PC-9 (cell line): ENCODE measurements around the gene MIB2. TPM values are rescaled to one million over a fixed set of nuclear protein-coding genes. Genes with fewer than 3 reads are reported as not detected.
"Not testable (repeated sequence)": the region's sequence is repeated elsewhere in the genome, so short reads cannot be mapped to it uniquely, and the experiment has no call there.

ENCODE experiments used
- BruUV-seq: library from RNA; stranded (reverse); fragments of 400-500 nt; replicated peaks from 2 replicates; lab custom pipeline; 2021; lab: Mats Ljungman, UMichigan
- CTCF ChIA-PET: fragments of 300-600 bp; sonication (Branson Sonifier 250); formaldehyde crosslinking; loops from one replicate; lab custom pipeline; 2022; ENCODE audit warnings: antibody characterized with exemption; lab: Charles Lee
- POLR2A ChIA-PET: fragments of 300-600 bp; sonication (Branson Sonifier 250); formaldehyde crosslinking; loops from one replicate; lab custom pipeline; 2022; ENCODE audit warnings: antibody characterized with exemption; ENCODE audit not compliant: unreplicated experiment; lab: Charles Lee
- DNase-seq, 2 experiments: peaks; one replicate each; pipeline versions ENCODE4 v3.0.0 to v3.0.0-alpha.2; 2015 to 2022; ENCODE audit warnings: mixed read lengths in 1 of 2
- H2AFZ ChIP-seq: fragments of 200-600 bp; sonication (generic); 2 replicates; pipeline ENCODE4 v1.8.1; 2017; ENCODE audit warnings: antibody characterized with exemption
- H3F3A ChIP-seq: fragments of 200-600 bp; sonication (generic); 2 replicates; pipeline ENCODE4 v1.8.1; 2017; ENCODE audit warnings: antibody characterized with exemption, mild to moderate bottlenecking, low read depth; ENCODE audit not compliant: insufficient read depth
- H3K27ac ChIP-seq: fragments of 200-600 bp; sonication (generic); 2 replicates; pipeline ENCODE4 v1.6.1; 2016; ENCODE audit warnings: mixed run types
- H3K27me3 ChIP-seq: fragments of 200-600 bp; sonication (generic); 2 replicates; pipeline ENCODE4 v1.6.1; 2016; ENCODE audit warnings: low read depth, mixed run types; ENCODE audit not compliant: insufficient read depth
- H3K36me3 ChIP-seq: fragments of 200-600 bp; sonication (generic); 2 replicates; pipeline ENCODE4 v1.6.1; 2016; ENCODE audit warnings: low read depth, mixed run types
- H3K4me1 ChIP-seq: fragments of 200-600 bp; sonication (generic); replicated peaks from 2 replicates; pipeline ENCODE4 v1.6.1; 2016; ENCODE audit warnings: mixed run types; ENCODE audit not compliant: insufficient read depth
- H3K4me2 ChIP-seq: fragments of 200-600 bp; sonication (generic); 2 replicates; pipeline ENCODE4 v1.6.1; 2017; ENCODE audit warnings: mixed run types
- H3K4me3 ChIP-seq: fragments of 200-600 bp; sonication (generic); 2 replicates; pipeline ENCODE4 v1.6.1; 2016; ENCODE audit warnings: mixed run types
- H3K79me2 ChIP-seq: fragments of 200-600 bp; sonication (generic); 2 replicates; pipeline ENCODE4 v1.6.1; 2017; ENCODE audit warnings: low read depth, mixed run types
- H3K9me2 ChIP-seq: fragments of 200-600 bp; sonication (generic); 2 replicates; pipeline ENCODE4 v1.8.1; 2017; ENCODE audit warnings: mild to moderate bottlenecking; ENCODE audit not compliant: insufficient read depth
- H3K9me3 ChIP-seq: fragments of 200-600 bp; sonication (generic); 2 replicates; pipeline ENCODE4 v1.8.1; 2016; ENCODE audit warnings: low read depth; ENCODE audit not compliant: insufficient read depth
- H4K20me1 ChIP-seq: fragments of 200-600 bp; sonication (generic); 2 replicates; pipeline ENCODE4 v1.8.1; 2017; ENCODE audit not compliant: insufficient read depth
- EZH2 ChIP-seq: fragments of 200-600 bp; sonication (generic); IDR thresholded peaks from 2 replicates; pipeline ENCODE4 v1.8.0; 2017; ENCODE audit warnings: antibody characterized with exemption, low read depth
- intact Hi-C: fragments of 100-400 bp; cut with micrococcal nuclease; formaldehyde crosslinking; loops from one replicate; pipeline ENCODE4 v1.10.0; 2022; ENCODE audit not compliant: unreplicated experiment
- total RNA-seq: library from RNA; stranded (reverse); gene quantifications from 2 replicates; pipeline ENCODE4 v1.2.3, GENCODE V29; 2021
- TF ChIP-seq, protein P1 (sequence below): fragments of 200-600 bp; sonication (generic); conservative IDR thresholded peaks from 2 replicates; pipeline ENCODE4 v1.6.1; 2017; ENCODE audit warnings: mixed run types, antibody characterized with exemption, mild to moderate bottlenecking, moderate library complexity

MIB2 gene
- total RNA-seq, 1 experiment from 2014 or later, result 75.0 TPM

DNA sequence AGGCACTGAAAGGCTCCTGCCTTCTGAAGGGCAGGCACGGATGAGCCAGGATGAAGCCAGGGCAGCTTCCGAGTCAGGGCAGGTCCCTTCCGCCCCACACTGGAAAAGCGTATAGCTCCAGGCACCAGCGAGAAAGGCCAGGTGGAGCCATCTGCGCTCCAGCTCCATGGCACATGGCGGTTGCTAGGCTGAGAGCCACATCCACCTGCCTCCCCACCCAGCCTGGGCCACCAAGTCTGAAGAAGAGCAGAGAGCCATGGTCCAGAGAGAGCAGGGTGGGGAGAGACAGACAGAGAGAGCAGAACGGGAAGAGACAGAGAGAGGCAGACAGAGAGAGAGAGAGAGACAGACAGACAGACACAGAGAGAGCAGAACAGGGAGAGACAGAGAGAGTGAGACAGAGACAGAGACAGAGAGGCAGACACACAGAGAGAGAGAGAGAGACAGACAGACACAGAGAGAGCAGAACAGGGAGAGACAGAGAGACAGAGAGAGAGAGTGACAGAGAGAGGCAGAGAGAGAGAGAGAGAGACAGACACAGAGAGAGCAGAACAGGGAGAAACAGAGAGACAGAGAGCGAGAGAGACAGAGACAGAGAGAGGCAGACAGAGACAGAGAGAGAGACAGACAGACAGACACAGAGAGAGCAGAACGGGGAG is 20.6 kb upstream of the MIB2 start:
- no peak overlapping the region for H2AFZ ChIP-seq

DNA sequence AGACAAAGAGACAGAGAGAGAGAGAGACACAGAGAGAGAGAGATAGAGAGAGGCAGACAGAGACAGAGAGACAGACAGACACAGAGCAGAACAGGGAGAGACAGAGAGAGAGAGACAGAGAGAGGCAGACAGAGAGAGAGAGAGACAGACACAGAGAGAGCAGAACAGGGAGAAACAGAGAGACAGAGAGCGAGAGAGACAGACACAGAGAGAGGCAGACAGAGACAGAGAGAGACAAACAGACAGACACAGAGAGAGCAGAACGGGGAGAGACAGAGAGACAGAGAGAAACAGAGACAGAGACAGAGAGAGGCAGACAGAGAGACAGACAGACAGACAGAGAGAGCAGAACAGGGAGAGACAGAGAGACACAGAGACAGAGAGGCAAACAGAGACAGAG is 20.0 kb upstream of the MIB2 start:
- H3K9me2 ChIP-seq, BruUV-seq, CTCF ChIA-PET, H3K36me3 ChIP-seq, intact Hi-C loops, H3K9me3 ChIP-seq, H3K27ac ChIP-seq, POLR2A ChIA-PET, DNase-seq, H3K4me1 ChIP-seq, H3K79me2 ChIP-seq, H3K4me2 ChIP-seq, H3K4me3 ChIP-seq, H4K20me1 ChIP-seq, H3F3A ChIP-seq, H2AFZ ChIP-seq: not testable (repeated sequence)
- H3K27me3 ChIP-seq, result peaks cover 18% of the 10 kb centered on the region; the same call in 1 of the 2 replicates

More for the DNA sequence above, 20.6 kb upstream of the MIB2 start:
- H3K27me3 ChIP-seq, result peaks cover 18% of the 10 kb centered on the region; the same call in 1 of the 2 replicates
- H3K4me1 ChIP-seq, result no peaks in the 10 kb centered on the region
- no peaks in the 10 kb centered on the region for H3F3A ChIP-seq
- H3K9me3 ChIP-seq, result no peaks in the 10 kb centered on the region
- POLR2A ChIA-PET, result no interaction called here
- H3K79me2 ChIP-seq, result no peaks in the 10 kb centered on the region
- TF ChIP-seq, protein P1, sequence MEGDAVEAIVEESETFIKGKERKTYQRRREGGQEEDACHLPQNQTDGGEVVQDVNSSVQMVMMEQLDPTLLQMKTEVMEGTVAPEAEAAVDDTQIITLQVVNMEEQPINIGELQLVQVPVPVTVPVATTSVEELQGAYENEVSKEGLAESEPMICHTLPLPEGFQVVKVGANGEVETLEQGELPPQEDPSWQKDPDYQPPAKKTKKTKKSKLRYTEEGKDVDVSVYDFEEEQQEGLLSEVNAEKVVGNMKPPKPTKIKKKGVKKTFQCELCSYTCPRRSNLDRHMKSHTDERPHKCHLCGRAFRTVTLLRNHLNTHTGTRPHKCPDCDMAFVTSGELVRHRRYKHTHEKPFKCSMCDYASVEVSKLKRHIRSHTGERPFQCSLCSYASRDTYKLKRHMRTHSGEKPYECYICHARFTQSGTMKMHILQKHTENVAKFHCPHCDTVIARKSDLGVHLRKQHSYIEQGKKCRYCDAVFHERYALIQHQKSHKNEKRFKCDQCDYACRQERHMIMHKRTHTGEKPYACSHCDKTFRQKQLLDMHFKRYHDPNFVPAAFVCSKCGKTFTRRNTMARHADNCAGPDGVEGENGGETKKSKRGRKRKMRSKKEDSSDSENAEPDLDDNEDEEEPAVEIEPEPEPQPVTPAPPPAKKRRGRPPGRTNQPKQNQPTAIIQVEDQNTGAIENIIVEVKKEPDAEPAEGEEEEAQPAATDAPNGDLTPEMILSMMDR, result no peak
- TF ChIP-seq EZH2, result no peak
- BruUV-seq, result no TSS peak
- CTCF ChIA-PET, result no interaction called here
- H3K9me2 ChIP-seq, result no peaks in the 10 kb centered on the region
- H3K27ac ChIP-seq, result no peak overlapping the region
- no peak overlapping the region for H3K4me3 ChIP-seq
- intact Hi-C loops, result no loop called here
- no peak for DNase-seq
- H3K36me3 ChIP-seq, result no peaks in the 10 kb centered on the region
- no peaks in the 10 kb centered on the region for H4K20me1 ChIP-seq
- H3K4me2 ChIP-seq, result no peak overlapping the region

DNA sequence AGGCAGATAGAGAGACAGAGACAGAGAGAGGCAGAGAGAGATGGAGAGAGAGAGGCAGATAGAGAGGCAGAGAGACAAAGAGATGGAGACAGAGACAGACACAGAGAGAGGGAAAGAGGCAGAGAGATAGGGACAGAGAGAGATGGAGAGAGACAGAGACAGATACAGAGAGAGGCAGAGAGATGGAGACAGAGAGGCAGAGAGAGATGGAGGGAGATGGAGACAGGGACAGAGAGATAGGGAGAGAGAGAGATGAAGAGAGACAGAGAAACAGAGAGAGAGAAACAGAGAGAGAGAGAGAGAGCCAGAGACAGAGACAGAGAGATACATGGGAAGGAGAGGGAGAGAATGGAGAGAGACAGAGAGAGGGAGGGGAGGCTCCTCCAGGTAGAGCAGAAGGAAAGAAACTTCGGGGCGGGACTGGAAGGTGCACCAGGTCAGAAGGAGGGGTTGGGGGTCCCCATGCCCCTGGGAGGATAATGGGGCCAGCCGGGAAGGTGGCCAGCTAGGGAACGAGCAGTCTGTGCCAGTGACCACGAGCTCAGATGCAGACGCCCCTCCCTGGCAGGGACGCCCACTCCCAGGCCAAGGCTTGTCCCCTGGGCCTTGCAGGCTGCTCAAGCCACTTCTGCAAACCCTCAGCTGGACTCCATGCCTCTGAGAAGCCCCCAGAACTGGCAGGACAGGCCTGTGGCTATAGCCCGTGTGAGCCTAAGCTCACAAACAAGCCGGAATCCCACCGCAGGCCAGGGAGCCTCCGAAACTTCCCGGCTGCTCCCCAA is 18.6 kb upstream of the MIB2 start:
- DNase-seq, result no peak
- H3K27ac ChIP-seq, result no peak overlapping the region
- H3K27me3 ChIP-seq, result peaks cover 18% of the 10 kb centered on the region; the same call in 1 of the 2 replicates
- ChIA-PET POLR2A (no interaction called here), CTCF (no interaction called here)
- H3K4me2 ChIP-seq, result no peak overlapping the region
- H3F3A ChIP-seq, result no peaks in the 10 kb centered on the region
- no peaks in the 10 kb centered on the region for H3K9me2 ChIP-seq
- intact Hi-C loops, result no loop called here
- BruUV-seq, result no TSS peak
- no peaks in the 10 kb centered on the region for H3K36me3 ChIP-seq
- H4K20me1 ChIP-seq, result no peaks in the 10 kb centered on the region
- no peaks in the 10 kb centered on the region for H3K4me1 ChIP-seq
- no peaks in the 10 kb centered on the region for H3K79me2 ChIP-seq
- H3K4me3 ChIP-seq, result no peak overlapping the region
- H3K9me3 ChIP-seq, result no peaks in the 10 kb centered on the region
- TF ChIP-seq, protein P1, result no peak
- TF ChIP-seq EZH2, result no peak
- no peak overlapping the region for H2AFZ ChIP-seq
